HCEC 1CT (cell line): ENCODE results near the gene GMPPB.

Experiments used
- DNase-seq: peaks from one replicate; pipeline ENCODE4 v3.0.0-alpha.2; 2017

GMPPB gene

DNA sequence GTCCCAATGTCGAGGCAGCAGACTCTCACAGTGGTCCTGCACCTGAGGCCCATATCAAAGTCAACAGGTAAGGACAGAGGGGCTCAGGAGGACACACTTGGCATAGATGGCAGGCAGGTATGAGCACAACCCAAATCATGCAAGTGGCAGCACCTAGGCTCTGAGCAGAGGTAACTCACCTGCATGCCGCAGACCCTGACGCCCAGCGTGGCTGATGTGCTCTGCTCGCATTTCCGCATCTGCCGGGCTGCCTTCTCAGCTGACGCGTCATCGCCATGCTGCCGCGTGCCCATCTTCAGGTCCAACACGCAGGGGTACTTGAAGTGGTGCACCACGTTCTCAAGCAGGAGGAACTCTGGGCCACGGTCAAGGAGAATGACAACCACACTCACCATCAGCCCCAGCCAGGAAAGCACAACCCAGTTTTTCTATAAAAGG lies 4.2 kb upstream of the GMPPB start:
- DNase-seq: no peak

DNA sequence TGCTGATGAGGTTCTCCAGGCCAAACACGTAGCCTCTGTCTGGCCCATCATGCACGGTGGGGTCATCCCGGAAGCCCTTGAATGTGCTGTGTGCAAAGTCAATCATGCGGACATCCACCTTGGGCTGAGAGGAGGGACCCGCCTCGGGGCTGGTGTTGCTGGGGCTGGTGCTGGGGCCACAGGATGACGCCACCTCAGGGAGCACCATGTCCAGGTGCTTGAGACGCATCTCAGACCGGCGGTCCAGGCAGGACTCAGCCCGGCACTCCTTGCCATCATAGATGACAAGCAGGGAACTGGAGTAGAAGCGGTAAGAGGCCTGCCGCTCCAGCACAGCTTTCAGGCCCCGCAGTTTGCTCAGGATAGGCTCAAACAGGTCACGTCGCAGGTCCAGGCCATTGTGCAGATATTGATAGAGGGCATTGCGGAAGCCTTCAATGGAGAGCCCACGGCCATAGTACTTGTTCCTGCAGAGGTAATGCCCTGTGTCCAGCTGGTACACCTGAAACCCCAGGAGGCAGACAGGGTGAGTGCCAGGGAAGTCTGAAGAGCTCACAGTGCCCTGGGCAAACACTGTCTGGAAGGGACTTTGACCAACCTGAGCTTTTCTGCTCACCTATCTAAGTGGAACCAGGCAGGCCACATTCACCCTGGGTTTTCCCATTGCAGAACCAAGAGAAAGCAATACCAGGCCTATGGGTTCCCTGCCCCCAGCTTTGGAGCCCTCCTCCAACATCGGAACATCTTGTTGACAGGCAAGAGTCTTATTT lies 3.6 kb upstream of the GMPPB start:
- DNase-seq: no peak

DNA sequence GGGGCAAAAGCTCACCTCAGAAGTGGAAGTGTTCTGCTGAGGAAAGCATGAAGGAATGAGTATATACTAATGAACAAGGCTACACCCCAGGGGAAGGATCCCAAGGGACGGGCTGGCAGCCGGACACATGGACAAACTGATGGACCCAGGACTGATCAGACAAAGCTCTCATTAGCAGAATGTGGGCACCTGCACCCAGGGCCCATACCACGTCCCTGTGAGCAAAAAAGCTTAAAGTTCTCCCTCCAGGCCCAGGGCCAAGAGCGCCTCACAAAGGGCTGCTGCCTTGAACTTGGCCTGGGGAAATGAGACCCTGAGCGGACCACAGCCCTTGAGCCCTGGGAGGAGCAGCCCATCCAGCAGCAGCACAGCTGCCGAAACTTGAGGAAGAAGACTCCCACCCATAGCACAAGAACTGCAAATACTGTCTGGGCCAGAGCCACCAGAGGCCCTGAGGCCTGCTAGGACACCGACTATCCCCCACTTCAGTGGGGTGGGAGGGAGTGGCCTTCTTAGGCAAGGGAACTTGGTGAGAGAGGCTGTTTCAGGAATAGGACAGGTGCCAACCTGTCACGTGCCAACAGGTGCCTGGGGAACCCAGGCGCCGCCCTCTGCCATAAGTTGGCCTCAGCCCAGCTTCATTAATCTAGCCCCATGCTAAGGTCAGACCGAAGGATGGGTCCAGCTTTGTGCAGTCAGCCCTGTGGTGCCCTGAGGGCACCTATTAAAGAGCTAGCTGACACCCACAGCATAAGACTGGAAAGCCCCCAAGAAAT lies 2.3 kb upstream of the GMPPB start:
- DNase-seq: no peak

DNA sequence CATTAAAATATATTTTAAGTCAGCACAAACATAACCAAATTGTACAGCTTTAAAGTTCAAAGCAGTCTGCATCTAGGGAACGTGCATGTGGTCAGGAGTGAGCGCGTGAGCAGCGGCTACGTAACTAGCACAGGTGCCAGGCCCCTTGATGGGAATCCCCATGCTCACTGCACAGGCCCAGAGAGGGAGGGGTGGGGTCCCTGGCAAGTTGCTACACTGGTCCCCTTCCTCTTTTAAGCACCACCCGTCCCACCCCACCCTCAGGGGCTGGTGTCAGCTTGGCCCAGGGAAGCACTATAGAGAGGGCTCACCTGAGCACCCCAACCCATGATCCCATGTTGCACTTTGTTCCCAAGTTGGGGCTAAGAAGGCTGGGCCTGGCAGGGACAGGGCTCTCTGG lies 835 bp upstream of the GMPPB start:
- DNase-seq: no peak

DNA sequence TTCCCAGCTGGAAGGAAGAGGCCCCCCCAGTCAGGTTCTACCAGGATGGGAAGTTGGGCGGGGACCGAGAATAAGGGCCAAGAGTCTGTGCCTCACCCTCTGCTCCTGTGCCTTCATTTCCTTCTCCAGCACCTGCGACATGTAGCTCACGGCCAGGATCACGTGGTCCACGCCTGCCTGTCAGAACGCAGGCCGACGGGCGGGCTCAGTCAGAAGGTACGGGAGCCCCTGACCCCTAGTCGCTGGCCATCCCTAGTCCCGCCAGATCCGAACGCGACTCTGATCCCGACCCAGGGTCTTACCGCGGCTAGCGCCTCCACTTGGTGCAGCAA lies 489 bp downstream of the GMPPB start:
- DNase-seq: no peak

DNA sequence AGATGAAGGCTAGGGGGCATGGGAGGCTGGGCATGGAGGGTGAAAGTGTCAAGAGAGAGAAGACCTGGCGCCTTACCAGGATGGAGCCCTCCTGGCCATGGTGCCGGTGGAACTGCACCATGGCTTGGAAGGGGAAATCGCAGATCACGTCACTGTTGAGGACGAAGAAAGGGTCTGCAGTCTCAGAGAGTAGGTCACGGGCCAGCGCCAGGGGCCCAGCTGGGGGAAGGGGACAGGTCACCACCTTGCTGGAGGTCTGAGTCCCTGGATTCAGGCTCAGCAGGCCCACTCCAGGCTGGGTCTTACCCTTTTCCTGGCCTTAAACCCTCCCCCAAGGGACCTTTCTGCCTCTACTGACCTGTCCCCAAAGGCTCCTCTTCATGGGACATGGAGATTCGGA lies 855 bp downstream of the GMPPB start:
- no peak for DNase-seq

DNA sequence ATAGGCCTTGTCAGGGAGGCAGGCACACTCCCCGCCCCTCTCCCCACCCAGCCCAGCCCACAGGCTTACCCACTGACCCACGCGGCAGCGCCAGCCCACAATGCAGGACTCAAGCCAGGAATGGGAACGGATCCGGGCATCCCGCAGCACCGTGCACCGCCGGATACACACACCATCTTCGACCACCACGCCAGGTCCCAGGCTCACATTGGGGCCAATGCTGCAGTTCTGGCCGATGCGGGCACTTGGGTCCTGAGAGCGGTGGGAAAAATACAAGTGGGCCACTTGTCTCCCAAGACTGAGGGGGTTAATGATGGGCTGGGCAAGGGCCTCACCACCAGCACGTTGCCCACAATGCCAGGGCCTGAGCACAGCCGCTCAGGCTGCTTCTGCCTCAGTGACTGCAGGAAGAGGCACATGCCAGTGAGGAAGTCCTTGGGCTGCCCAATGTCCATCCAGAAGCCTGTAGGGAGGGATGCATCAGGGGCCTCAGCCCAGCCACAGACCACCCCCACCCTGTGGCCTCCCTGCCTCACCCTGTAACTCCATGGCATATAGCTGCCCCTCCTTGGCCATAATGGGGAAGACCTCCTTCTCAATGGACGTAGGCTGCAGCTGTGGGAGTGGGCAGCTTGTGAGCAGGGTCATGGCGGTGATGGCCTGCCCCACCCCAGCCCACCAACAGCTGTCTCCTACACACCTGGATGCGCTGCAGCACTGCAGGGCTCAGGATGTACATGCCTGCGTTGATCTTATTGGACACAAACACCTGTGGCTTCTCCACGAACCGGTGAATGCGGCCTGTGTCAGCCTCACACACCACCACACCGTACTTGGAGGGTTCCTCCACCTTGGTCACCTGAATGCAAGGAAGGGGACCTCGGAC lies 1.6 kb downstream of the GMPPB start:
- no peak for DNase-seq

DNA sequence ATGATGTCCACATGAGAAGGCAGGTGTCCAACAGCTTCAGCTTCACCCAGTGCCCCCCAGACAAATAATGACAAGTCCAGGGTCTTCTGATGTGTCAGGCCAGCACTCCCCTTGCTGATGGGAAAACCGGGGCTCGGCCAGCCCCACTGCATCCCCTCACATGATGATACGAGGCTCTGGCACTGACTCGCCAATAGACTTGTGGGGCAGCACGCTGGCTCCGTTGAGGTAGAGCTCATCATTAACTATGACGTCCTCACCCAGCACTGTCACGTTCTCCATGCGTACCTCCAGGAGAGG lies 2.2 kb downstream of the GMPPB start:
- no peak for DNase-seq

DNA sequence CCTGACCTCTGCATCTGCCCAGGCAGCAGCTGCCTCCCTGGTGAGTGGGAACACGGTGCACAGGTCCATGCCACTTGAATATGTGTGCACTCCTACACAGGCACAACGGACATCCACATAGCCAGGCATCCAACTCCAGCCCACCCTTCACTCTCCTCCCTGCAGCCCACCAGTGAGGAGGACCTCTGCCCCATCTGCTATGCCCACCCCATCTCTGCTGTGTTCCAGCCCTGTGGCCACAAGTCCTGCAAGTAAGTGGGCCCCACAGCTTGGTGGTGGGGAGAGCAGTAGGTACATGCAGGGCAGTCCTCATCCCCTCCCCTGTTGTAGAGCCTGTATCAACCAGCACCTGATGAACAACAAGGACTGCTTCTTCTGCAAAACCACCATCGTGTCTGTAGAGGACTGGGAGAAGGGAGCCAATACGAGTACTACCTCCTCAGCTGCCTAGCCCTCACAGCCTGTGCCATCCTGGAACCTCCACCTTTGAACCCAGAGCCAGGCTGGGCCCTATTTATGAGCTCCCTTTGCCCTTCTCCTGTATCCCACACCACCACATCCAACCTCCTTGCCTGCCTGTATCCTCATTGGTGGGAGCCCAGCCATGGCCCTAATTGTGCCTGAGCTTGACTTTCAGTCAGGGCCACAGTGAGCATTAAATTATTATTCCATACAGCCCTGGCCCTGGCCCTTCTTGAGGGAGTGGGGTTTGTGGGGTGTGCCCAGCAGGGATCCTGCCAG lies 2.7 kb downstream of the GMPPB start:
- no peak for DNase-seq

DNA sequence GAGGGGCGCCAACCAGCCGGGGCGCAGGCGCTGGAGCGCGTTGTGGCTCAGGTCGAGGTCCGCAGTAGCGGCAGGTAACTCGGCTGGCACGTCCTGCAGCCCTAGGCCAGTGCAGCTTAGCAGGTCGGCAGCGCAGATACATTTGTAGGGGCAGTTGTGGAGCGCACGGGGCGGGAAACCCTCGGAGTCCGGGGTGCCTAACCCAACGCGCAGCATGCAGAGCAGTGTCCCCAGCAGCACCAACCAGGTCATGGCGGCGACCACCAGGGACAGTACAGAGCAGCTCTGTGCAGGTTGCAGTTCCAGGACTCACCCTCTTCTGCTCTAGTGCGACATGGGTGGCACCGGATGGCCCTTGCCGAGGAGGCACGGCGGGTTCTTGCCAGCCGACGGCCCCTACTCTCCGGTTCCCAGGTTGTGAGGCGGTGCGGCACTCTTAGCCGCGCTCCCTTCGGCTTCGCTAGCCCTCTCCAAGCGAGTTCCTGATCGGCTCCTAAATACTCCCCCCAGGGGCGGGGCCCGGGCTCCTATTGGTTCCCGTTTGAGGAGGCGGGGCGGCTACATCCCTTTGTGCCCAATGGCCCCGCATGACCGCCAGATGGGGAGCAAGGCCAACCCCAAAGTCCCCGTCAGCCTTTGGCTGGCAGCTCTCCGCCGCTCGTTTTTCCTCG lies 4.4 kb downstream of the GMPPB start, which contains the start of gene AMIGO3:
Gene AMIGO3, minus strand, starts transcription at position 471 of the 671 bp plus-strand sequence. Its CDS starts 219 bp downstream, at position 252.
- DNase-seq: peak; percentile 92

DNA sequence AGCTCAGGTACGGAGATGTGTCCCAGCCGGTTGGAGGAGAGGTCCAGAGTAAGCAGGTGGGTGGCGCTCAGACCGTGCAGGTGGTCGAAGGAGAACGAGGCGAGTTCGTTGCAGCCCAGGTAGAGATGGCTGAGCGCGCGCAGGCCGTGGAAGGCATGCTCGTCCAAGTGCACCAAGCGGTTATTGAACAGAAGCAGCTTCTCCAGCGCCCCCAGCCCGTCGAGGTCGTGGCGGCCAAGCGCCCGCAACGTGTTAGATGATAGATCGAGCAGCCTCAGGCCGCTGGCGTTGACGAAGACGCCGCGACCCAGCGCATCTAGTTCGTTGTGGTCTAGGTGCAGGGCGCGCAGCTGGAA lies 4.9 kb downstream of the GMPPB start:
- no peak for DNase-seq

DNA sequence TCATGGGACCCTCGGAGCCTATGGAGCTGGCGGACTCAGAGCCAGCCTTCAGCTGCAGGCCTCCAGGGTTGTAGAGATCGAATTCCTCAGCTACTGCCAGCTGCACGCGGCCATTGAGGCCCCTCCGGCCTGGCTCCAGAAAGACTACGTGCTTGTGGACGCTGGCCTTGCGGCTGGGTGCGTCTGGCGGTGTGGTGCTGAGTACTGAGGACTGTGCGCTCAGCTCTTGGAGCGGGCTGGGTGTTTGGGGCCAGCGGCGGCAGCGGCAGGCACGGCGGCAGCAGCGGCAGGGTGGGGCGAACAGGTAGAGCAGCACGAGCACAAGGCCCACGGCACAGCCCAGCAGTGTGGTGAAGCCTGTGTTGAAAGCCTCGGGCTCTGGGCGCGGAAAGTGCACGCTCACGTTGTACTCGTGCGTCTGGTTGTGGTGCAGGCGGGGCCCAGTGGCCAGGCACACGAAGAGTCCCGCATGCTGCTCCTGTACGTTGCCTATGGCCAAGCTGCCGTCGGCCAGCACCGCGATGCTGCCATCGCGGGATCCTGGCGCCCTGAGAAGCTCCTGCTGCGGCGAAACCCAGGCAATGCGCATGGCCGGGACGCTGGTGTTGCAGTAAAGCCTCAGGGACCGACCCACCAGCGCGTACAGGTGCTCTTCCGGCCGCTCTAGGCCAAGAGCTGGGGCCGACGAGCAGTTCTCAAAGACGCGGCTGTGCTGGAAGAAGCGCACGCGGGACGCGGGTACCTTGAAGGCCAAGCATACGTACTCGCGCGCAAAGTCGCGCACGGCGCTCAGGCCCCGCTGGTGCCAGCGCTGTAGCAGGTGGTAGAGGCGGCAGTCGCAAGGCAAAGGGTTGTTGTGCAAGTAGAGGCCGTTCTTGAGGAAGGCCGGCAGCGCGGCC lies 5.5 kb downstream of the GMPPB start:
- no peak for DNase-seq

DNA sequence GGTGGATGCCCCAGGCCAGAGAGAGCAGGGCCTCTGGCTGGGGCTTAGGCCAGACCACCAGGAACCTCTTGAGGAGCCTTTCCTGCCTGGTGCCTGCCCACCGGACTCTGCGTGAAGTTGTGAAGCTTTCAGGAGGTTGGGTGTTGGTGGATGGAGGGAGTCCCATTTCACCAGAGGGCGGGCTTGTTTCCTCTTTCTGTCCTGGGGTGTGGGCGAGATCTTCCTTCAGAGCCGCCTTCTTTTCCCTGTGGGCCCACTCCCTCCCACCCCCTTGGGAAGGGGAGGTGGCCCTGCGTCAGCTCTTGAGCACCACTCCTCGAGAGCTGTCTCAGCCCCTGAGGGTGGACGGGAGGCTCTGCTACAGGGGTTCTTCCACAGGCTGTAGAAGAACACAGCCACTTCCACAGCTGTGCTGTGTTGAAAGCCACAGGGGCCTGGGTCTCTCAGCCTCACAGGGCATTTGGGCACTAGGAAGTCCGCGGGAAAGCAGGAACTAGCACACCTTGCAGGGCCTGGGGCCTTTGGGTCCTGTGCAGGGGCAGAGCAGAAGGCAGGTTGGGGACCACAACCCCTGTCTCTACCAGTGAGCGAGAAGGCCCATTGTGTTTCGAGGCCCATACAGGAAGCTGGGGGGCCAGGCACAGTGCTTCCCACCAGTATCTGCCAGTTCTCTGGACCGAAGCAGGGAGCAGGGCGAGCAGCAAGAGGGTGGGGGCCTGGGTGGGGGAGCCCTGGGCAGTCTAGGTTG lies 6.4 kb downstream of the GMPPB start:
- no peak for DNase-seq

DNA sequence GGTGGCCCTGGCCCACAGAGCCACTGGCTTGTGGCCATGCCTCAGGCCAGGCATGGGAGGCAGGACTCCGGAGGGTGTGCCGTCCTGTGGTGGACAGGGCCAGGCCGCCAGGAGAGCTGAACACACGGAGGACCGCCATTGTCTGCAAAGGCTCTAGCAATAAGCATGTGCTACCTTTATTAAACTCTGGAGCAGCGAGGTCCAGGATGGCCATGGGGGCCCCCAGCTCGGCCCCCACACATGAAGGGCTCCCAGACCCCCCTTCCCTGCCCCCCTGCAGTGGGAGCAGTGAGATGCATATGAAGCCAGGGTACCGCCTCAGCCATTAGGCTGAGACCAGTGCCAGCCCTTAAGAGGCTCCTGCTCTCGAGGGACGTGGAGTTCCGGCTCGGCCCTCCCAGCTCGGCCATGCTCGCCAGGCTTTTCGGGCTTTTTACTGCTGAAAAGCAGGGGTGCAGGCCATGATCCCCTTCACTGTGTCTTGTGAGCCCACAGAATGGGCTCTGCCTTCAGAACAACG lies 7.0 kb downstream of the GMPPB start:
- no peak for DNase-seq

DNA sequence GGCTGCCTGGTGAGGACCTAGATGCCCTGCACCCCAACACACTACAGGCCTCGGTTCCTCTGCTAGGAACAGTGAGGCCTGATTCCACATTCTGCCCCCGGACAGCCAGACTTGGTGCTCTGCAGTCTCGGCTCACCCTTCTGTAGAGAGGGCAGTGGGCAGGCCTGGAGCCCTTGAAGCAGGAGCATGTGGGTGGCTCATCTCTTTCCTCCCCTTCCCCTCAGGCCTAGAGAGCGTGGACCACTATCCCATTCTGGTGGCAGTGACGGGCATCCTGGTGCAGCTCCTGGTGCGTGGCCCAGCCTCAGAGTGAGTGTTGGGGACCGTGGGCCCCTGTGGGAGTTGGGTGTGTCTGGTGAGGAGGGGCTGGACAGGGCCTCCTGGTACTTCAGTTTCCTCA lies 7.6 kb downstream of the GMPPB start:
- no peak for DNase-seq

DNA sequence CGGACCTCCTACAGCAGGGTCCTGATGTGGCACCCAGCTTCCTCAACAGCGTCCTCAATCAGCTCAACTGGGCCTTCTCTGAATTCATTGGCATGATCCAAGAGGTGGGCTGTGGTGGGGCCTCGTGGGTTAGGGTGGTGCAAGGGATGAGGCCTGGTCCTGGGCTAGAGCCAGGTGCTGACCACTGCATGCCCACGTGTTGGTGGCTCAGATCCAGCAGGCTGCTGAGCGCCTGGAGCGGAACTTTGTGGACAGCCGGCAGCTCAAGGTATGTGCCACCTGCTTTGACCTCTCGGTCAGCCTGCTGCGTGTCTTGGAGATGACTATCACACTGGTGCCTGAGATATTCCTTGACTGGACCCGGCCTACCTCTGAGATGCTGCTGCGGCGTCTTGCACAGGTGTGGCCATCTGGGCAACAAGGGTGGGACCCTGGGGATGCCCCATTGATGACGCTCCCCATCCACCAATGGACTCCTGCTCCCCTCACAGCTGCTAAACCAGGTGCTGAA lies 8.1 kb downstream of the GMPPB start:
- no peak for DNase-seq

DNA sequence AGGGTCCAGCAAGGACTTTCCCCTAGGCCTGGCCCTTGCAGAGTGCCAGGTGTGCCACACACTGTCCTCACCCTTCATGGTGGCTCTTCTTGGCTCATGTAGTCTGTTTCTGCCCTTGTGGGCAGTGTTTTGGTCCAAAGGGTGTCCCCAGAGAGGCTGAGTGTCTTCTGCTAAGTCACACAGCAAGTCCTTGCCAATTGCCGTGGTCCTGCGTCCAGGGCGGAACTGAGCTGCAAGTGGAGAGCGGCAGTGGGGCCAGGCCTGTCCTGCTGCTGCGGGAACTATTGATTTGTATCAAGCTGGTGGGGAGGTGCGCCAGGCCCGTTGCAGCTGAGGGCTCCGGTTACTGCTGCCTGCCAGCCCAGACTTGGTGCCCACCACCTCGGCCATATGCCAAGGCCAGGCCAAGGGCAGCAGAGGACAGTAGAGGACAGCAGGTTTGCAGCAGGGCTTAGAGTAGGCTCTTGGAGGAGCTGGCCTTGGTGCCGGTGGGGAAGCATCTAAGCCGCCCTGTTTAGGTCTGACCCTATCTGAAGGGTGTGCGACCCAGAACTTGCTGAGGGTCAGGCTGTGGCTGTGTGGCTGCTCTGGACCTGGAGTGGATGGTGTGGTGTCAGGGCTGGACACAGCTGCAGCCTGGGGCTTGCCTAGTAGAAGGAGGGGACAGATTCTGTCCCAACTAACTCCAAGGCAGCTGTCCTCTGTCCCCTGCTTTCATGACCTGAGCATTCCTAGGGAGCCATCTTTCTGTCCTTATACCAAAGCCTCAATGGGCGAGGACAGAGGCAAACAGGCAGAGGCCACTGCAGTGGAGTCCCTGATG lies 8.8 kb downstream of the GMPPB start:
- DNase-seq: no peak

DNA sequence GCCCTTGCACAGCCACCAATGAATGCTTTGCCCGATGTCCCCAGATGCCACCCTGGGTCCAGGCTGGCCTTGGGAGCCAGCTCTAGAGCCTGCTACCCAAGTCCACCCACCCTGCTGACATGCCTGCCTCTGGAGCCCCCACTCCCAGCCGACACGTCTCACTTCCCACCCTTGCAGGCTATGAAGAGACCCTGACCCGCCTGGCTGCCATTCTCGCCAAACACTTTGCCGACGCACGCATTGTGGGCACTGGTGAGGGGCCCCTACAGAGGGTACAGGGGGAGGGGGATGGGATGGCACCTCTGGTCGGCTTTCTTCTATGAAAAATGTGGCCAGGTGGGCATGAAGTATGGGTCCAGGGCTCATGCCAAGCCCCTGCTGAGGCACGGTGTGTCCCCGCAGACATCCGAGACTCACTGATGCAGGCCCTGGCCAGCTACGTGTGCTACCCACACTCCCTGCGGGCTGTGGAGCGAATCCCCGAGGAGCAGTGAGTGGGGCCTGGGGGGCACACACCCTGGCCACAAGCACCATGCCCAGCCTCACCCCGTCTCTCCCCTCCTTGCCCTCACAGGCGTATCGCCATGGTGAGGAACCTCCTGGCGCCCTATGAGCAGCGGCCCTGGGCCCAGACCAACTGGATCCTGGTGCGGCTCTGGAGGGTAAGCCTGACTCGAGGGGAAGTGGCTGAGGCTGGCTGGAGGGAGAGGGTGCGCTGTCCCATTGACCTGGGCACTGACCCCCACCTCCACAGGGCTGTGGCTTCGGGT lies 10.2 kb downstream of the GMPPB start:
- no peak for DNase-seq
